Gastroesophageal sphincter (tissue), 3 donors: ENCODE results near the gene HOXB4.

Experiments
- CTCF ChIP-seq, 4 experiments: fragments of 200-600 bp in 2 of 4; fragments of 450-650 bp in 2 of 4; sonication (generic) in 1 of 4; IDR thresholded peaks; one replicate each; pipeline ENCODE4 v1.5.1; 2017 to 2019; ENCODE audit warnings: antibody characterized with exemption in 4 of 4, mild to moderate bottlenecking in 2 of 4, moderate library complexity in 2 of 4
- POLR2A ChIP-seq, 2 donors: fragments of 450-650 bp; IDR thresholded peaks; one replicate each; pipeline ENCODE4 v1.6.1; 2017; ENCODE audit warnings: antibody characterized with exemption in 2 of 2, mild to moderate bottlenecking in 2 of 2, moderate library complexity in 1 of 2
- POLR2AphosphoS5 ChIP-seq: sonication (generic); formaldehyde crosslinking; IDR thresholded peaks from one replicate; pipeline ENCODE4 v1.6.1; 2017; ENCODE audit warnings: antibody characterized with exemption

GRCh38 chr17:48563867-48564187 is 14.3 kb downstream of the HOXB4 start:
- TF ChIP-seq CTCF (IDR thresholded peaks at IDR 0.05) (no peak), POLR2AphosphoS5 (no peak), POLR2A (IDR thresholded peaks at IDR 0.05) (no peak)
